ENCODE data around the gene DTX1.

DTX1 gene

DNA sequence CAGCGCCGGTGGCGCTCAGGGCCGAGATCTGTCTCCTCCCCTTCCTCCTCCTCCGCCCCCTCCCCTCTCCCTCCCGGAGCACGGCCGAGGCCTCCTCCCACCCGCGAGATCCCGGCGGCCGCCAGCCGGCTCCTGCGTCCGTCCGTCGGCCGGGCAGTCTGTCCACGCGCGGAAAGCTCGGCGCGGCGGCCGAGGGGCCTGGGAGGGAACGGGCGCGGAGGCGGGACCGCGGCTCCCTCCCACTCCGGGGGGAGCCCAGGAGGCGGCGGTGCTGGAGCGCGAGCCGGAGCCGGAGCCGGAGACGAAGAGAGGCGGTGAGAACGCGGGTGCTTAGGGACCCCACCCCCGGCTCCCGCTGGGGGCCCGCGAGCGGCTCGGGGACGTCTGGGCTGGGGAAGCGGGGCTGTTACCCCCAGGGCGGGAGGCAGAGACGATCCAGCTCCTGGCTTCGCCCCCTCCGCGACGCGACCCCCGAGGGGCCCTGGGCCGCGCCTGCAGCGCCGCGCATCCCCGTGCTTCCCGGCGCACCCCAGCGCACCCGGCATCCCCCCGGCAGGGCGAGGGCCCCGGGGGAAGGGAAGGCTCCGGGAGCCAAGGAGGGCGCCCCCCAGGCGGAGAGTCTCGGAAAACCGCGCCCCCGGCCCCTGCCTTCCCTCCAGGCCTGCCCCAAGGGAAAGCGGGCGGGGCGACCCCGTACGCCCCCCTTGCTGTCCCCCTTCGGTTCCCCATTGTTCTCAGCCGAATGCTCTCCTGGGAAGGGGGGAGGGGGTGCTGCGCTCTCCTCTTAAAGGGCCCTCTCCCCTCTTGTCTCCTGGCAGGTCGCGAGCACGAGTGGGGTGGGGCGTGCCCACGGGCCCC, at the start of gene DTX1:
Gene DTX1, plus strand, starts transcription at position 100 of the 858 bp plus-strand sequence. CDS start 1,463 bp downstream, outside the sequence.
- DNase-seq (ENCODE audit: low read depth): peak; percentile 15

DNA sequence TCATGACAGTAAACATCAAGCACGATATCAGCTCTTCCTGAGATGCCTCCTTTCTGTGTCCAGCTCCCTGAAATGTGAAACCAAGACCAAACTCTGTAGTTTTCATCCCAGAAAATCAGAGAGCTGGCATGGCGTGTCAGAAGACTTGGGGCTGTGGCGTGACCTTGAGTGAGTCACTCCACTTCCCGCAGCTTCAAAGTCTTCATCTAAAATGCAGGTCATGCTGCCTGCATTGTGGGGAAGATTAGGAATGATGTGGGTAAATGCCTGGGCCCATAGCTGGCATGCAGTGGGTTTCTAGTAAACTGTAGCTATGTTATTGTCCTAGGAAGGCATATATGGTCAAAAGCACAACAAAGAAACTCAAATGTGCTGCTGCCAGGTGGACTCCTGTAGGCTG, 49.4 kb upstream of the DTX1 start:
- DNase-seq (ENCODE audit: low read depth): no peak

DNA sequence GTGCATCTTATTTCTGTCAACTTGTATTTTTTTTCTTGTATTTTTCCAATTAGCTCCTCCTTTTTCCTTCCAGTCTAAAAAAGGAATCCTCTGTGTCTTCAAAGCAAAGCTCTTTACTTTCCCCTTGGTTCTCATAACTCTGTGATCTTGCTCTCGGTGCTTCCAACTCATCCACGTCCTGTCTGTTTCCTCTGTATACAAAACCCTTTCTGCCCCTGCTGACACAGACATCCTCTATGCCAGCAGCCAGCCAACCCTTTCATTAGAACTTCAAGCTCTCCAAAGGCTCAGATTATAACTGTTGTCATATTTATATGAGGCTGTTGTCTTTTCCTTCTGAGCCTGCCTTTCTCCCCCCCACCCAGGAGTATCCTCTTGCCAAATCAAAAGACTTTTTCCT, 45.8 kb upstream of the DTX1 start:
- DNase-seq (ENCODE audit: low read depth): no peak

DNA sequence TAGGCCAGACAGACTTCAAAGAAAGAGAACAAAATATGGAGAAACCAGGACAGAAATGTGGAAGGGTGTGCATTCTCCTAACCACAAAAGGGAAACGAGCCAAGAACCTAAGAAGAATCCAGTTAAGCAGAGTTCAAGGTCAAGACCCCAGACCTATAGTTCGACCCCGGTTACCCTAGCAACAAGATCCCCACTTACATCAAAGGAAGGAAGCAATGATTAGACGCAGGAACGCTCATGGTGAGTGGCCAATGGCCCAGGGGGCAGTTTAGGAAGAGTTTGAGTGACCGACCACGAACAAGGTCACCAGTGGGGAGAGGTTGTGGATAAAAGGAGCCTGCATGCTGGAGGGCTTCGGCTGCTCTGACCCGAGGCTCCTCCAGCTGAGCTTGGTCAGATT, 42.0 kb upstream of the DTX1 start:
- DNase-seq (ENCODE audit: low read depth): no peak

DNA sequence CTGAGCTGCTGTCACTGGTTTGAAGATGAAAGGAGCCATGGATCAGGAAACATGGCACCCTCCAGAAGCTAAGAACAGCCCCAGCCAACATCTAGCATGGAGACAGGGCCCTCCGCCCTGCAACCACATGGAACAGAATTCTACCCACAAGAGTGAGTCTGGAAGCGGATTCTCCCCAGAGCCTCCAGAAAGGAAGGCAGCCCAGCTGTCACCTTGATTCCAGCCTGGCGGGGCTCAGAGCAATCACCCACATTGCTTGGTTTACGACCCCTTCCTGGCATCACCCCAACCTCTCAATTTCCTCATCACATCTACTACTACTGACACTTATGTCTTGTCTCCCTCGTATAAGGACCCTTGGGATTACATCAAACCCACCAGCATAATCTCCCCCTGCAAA, 39.7 kb upstream of the DTX1 start:
- DNase-seq (ENCODE audit: low read depth): no peak

DNA sequence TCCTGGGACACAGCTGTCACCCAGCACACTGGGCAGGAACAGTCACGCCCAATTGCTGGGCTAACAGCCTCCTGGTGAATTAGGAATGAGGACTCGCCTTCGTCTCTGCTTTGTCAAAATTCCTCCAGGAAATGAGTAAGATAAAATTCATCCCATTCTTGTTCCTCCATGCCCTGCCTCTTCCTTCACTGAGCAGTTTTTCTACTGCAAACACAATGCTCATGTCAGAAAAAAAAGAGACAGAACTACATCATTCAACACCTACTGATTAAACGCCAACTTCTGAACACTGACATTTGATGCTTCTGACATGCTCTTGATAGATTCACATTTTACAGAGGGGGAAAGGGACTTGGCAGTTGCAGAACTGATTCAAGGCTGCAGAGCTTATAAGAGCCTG, 37.5 kb upstream of the DTX1 start:
- DNase-seq (ENCODE audit: low read depth): no peak

DNA sequence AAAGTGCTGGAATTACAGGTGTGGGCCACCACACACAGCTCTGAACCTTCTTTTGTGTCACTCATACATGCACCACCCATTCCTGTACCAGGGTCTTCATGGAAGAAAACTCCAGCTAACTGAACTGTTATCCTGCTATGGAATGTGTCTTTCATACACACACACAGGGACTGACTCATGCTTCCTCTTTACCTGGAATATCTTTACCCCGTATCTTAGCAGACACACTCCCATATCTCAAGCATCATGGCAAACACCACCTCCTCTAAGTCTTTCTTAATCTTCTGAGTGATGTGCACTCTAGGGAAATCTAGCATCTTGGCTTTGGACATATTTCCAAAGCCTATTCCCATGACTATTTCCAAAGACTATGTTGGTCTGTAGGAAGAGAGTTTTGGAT, 35.0 kb upstream of the DTX1 start:
- DNase-seq (ENCODE audit: low read depth): no peak

DNA sequence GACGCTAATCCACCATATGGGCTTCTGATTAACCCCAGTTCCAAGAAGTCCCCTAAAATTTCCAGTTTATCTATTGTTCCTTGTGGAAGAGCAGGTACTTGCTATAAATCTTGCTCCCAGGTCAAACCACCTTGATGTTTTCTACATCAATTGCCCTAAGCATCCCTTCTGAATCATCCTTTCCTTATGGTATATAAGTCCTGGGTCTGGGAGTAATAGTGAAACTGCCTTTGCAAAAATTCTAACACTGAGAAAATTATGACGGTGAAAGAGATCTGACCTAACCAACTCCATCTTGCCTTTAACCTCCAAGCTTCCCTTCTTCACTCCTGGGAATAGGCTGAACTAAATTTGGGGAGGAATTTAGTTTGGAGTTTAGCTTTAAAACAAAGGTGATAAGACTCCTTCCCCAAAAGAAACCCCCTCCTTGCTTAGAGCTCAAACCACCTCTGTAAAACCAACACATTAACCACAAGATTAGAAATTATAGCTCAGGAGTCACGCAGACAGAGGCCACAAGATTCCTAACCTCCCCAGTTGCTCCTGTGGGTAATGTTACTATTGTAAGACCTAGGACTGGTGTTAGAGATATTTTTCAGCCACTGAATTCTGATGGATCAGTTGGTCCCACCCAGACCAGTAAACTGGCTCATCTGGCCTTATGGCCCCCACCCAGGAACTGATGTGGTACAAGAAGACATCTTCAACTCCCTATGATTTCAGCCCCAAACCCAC, 33.8 kb upstream of the DTX1 start:
- DNase-seq (ENCODE audit: low read depth): no peak

DNA sequence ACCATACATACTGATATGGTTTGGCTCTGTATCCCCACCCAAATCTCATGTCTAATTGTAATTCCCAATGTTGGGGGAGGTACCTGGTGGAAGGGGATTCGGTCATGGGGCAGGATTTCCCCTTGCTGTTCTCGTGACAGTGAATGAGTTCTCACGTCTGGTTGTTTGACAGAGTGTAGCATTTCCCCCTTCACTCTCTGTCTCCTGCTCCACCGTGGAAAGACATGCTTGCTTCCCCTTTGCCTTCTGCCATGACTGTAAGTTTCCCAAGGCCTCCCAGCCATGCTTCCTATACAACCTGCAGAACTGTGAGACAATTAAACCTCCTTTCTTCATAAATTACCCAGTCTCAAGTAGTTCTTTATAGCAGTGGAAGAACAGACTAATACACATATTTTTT, 28.8 kb upstream of the DTX1 start:
- DNase-seq (ENCODE audit: low read depth): no peak

DNA sequence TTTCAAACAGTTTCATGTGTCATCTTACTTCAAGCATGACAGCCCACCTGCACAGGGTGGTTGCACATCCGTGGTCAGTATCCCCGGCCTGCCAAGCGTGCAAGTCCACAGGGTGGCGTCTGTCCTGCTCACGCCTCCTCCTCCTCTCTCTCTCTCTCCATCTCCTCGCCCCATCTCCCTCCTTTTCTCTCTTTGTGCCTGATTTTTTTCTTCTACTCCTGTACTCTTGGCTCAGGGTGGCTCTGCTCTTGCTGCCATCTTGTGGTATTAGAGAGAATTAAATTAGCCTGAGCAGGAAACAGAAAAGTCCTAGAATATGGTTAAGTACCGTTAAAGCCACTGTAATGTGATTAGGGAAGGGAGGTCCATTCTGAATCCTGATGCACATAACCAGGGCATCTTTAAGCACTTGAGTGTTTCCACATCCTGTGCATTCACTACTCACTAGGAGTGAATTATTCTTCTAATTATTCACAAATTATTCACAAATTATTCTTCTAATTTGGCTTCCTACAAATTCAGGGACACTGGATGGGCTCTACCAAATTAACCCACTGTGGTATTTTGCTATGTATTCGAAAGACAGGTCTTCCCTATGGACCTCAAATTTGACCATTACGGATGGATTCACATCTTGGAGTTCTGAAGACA, 25.5 kb upstream of the DTX1 start:
- no peak for DNase-seq (ENCODE audit: low read depth)

DNA sequence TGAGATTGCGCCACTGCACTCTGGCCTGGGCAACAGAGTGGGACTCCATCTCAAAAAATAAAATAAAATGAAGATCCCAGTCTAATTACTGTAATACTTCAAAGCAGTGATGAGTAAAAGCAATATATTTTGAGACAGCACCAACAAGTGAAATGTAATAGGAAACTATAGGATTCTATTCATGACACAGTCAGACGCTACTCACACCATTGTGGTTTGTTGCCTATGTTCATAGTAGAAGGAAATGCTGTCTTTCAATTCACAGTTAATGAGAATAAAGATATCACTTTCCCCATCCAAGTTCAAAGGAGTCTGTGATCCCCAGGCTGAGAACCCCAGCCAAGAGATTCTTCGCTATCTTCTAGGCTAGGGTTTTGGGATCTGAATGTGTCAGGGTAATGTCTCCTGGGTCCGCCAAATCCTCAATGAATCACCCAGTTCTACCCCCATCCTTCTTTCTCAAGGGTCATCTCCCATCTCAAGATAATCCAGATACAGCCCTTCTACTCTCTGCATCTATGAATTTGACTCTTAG, 16.6 kb upstream of the DTX1 start:
- DNase-seq (ENCODE audit: low read depth): no peak

DNA sequence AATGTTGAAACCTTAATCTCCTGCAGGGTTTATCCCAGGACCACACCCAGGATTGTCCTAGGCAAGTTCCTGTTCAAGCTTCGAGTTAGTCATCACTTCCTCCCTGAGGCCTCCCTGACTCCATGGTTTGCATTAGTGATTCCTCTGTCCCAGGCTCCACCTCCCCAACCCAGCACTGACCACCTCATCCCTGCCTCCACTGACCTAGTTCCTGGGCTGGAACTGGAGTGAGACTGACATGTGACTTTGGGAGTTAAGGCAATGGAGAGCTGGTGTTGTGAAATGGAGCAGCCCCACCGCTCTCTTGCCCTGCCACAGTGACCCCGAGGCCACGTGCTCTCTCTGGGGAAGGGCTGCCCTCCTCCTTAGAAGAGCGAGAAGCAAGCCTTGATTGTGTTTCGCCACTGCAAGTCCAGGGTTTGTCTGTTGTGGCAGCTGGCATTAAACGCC, 15.8 kb upstream of the DTX1 start:
- DNase-seq (ENCODE audit: low read depth): no peak

DNA sequence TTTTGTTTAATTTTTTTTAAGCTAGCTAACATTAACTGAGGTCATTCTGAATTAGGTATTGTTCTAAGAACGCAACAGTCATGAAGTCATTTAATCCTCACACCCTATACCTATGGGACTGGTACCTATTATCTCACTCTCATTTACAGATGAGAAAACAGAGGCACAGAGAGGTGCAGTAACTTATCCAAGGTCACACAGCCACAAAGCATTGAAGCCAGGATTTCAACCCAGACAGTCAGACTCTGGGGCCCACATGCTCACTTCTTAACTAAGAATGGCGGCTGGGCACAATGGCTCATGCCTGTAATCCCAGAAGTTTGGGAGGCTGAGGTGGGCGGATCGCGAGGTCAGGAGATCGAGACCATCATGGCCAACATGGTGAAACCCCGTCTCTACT, 15.0 kb upstream of the DTX1 start:
- DNase-seq (ENCODE audit: low read depth): no peak

DNA sequence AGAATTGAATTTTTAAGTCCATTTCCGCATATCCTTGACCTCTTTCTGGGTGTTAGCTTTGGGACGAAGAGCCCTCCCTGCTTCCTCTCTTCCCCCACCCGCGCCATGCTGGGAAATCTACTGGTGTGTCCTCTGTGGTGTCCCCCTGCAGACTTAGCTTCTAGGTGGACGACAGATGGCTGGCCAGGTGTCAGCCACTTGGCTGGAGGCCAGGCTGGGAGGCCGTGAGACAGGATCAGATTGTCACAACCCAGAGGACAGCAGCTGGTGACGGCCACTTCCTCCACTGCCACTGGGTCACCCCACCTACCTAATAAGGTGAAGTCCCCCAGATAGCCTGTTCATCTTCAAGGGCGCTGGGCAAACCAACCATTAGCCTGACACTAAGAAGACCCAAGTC, 13.3 kb upstream of the DTX1 start:
- no peak for DNase-seq (ENCODE audit: low read depth)

DNA sequence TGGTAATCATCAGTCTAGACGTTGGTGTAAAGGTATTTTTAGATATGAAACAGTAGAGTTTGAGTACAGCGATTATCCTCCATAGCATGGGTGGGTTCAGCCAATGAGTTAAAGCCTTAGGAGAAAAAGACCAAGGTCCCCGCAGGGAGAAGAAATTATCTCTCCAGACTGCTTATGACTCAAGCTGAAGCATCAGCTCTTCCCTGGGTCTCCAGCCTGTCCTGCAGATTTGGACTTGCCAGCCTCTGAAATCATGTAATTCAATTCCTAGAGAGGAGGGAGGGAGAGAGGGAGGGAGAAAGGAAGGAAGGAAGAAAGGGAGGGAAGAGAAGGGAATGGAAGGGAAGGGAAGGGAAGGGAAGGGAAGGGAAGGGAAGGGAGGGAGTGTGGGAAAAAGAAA, 12.0 kb upstream of the DTX1 start:
- DNase-seq (ENCODE audit: low read depth): no peak

DNA sequence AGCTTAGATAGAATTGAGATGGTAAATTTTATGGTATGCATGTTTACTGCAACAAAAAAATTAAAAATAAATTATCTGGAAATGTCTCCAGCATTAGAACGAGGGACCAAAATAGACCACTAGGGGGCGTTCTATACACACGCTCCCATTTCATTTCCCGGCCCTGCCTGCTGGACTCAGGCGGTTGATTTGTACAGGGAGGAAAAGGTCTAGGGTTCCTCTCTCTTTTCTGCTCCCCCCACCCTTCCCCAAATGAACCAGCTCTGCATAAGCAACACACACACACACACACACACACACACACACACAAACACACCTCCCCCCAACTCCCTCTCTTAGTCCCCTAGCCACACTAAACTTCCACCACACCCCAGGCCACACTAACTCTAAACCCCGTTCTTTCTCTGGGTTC, 7.8 kb upstream of the DTX1 start:
- peak; percentile 27 for DNase-seq (ENCODE audit: low read depth)

DNA sequence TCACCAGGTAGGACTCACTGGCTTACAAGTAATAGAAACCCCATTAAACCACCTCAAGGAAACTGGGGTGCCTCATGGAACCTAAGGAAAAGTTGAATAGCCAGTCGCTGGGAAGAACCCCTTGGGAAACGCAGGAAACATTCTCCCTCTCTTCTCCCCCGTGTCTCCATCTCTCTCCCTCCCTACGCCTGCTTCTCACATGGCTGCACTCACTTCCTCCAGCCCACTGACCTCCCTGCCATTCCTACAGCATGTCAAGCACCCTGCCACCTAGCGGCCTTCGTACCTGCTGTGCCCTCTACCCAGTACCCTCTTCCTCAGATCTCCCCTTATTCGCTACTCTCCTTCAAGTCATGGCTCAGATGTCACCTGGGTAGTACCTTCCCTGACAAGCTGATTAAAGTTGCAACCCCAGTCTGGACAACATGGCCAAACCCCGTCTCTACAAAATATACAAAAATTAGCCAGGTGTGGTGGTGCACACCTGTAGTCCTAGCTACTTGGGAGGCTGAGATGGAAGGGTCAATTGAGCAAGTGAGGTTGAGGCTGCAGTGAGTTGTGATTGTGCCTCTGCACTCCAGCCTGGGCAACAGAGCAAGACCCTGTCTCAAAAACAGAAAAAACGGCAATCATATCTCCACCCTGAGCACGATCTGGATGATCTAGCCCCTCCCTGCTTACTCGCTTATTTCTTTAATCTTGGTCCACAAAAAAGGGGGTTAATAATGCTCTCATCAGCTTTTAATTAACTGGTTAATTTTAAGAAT, 6.4 kb upstream of the DTX1 start:
- DNase-seq (ENCODE audit: low read depth): no peak

DNA sequence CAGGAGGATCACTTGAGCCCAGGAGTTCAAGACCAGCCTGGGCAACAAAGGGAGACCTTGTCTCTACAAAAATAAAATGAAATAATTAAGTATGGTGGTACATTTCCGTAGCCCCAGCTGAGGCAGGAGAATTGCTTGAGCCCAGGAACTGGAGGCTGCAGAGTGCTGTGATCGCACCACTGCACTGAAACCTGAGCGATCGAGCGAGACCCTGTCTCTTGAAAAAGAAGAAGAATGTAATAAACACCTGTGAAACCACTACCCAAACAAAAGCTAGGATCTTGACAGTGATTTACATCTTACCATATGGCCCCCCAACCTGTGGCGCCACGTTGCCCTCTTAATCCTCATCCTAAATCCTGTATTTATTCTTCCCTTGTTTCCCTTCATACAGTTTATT, 5.7 kb upstream of the DTX1 start:
- no peak for DNase-seq (ENCODE audit: low read depth)

DNA sequence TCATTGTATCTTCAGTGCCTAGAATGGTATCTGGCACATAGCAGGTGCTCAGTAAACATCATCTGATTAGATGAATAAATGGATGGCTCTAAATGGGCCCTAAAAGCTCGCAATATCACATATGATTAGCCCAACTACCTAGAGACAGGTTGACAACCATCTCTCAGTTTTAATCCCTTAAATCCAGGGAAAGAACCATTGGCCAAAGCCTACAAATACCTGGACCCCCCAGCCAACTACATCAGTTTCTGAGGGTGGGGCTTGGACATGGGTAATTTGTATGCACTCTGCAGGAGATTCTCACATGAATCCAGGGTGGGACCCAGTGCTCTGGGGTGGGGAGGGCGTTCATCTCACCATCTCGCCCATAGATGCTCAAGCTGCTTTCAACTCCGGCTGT, 4.8 kb upstream of the DTX1 start:
- no peak for DNase-seq (ENCODE audit: low read depth)

DNA sequence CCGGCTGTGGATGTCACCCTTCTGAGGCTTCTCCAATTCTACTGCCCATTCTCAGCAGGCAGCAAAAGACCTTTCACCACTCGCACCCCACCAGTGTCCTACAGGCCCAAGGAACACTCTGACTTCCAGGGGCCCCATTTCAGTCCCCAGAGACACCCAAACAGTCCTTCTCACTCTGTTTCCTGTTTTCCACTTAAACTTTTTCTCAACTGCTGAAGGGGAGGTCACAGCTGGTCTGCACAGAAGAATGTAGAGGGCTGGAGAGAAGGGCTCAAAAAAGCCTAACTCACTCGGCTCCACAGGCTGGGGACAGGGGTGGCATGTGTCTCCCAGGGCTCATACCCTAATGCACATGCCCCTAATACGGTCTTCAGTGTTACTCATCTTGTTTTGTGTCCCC, 4.2 kb upstream of the DTX1 start:
- DNase-seq (ENCODE audit: low read depth): no peak

DNA sequence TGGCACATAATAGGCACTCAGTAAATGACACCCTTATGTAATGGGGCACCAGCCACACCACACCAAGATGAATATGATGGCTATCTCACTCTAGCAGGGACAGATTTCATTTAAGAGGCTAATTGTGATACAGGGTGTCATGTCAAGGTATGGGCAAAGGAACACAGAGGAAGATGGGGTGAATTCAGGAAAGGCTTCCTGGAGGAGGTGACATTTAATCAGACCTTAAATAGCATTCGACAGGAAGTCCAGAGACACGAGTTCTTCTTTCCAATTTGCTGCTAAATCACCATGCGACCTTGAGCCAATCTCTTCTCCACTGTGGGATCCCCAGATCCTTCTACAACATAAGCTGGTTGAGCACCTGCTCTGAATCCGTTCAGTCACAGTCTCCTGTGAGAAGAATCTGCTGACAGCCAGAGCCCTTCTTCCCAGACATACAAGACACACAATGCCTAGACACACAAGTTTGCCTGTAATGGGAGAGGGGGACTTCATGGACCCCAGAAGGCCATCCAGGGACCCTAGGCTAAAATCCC, 1.5 kb upstream of the DTX1 start:
- no peak for DNase-seq (ENCODE audit: low read depth)
